Body of pancreas (tissue), 4 donors: ENCODE results near the gene PDE4D.

ENCODE experiments used
- POLR2A ChIP-seq, 3 donors: fragments of 450-650 bp; IDR thresholded peaks; one replicate each; pipeline ENCODE4 v1.6.1; 2016; ENCODE audit warnings: antibody characterized with exemption in 3 of 3, mild to moderate bottlenecking in 2 of 3
- TF ChIP-seq, protein P1 (sequence below), 7 experiments: fragments of 450-650 bp in 4 of 7; fragments of 200-600 bp in 3 of 7; sonication (generic) in 3 of 7; IDR thresholded peaks; one replicate each; pipeline ENCODE4 v1.5.1; 2016 to 2019; ENCODE audit warnings: antibody characterized with exemption in 7 of 7

- TF ChIP-seq, protein P1, sequence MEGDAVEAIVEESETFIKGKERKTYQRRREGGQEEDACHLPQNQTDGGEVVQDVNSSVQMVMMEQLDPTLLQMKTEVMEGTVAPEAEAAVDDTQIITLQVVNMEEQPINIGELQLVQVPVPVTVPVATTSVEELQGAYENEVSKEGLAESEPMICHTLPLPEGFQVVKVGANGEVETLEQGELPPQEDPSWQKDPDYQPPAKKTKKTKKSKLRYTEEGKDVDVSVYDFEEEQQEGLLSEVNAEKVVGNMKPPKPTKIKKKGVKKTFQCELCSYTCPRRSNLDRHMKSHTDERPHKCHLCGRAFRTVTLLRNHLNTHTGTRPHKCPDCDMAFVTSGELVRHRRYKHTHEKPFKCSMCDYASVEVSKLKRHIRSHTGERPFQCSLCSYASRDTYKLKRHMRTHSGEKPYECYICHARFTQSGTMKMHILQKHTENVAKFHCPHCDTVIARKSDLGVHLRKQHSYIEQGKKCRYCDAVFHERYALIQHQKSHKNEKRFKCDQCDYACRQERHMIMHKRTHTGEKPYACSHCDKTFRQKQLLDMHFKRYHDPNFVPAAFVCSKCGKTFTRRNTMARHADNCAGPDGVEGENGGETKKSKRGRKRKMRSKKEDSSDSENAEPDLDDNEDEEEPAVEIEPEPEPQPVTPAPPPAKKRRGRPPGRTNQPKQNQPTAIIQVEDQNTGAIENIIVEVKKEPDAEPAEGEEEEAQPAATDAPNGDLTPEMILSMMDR (IDR thresholded peaks at IDR 0.05) = no peak
- no peak for TF ChIP-seq POLR2A (IDR thresholded peaks at IDR 0.05)
Measured at GRCh38 chr5:59874675-59875074, 18.9 kb downstream of the PDE4D start.
